ENCODE results near the gene SLCO2A1.

Gene SLCO2A1

GRCh38 chr3:133899311-133899710, 130.4 kb downstream of the SLCO2A1 start:
- TF ChIP-seq CTCF (IDR thresholded peaks at IDR 0.05; ENCODE audit: low read length) (no peak), EZH2 (optimal IDR thresholded peaks at IDR 0.05; ENCODE audit: low read depth, low read length) (no peak), EZH2phosphoT487 (IDR thresholded peaks at IDR 0.05; ENCODE audit: low read length) (no peak)
- H2AFZ ChIP-seq (ENCODE audit: low read length), result no peak overlapping the region
- H3F3A ChIP-seq (ENCODE audit: insufficient read depth, low read length), result no peaks in the 10 kb centered on the region; the same call in 1 of the 2 replicates
- H3K4me1 ChIP-seq (ENCODE audit: low read length), result no peaks in the 10 kb centered on the region
- no peaks in the 10 kb centered on the region for H4K20me1 ChIP-seq (ENCODE audit: insufficient read depth, low read length)
- no peak overlapping the region for H3K4me2 ChIP-seq (ENCODE audit: low read depth, low read length)
- H3K79me2 ChIP-seq (ENCODE audit: low read length), result no peaks in the 10 kb centered on the region
- H3K4me3 ChIP-seq (ENCODE audit: low read length), result no peak overlapping the region
- H3K9ac ChIP-seq (ENCODE audit: low read length), result no peak overlapping the region
- no peak for DNase-seq
- no peaks in the 10 kb centered on the region for H3K9me3 ChIP-seq (replicated peaks; ENCODE audit: insufficient read depth, low read length)
- no peaks in the 10 kb centered on the region for H3K27me3 ChIP-seq (replicated peaks; ENCODE audit: insufficient read depth, low read length)
- H3K36me3 ChIP-seq (replicated peaks; ENCODE audit: insufficient read depth, low read length), result no peaks in the 10 kb centered on the region
- H3K27ac ChIP-seq (ENCODE audit: low read length), result no peak overlapping the region
- H3K9me2 ChIP-seq (replicated peaks; ENCODE audit: insufficient read depth, low read length), result no peaks in the 10 kb centered on the region

- no peak overlapping the region for H3K27ac ChIP-seq (ENCODE audit: low read length)
- H3K9ac ChIP-seq (ENCODE audit: low read length), result no peak overlapping the region
- no peak for TF ChIP-seq EZH2 (optimal IDR thresholded peaks at IDR 0.05; ENCODE audit: low read depth, low read length)
- no peak for TF ChIP-seq CTCF (IDR thresholded peaks at IDR 0.05; ENCODE audit: low read length)
- TF ChIP-seq EZH2phosphoT487 (IDR thresholded peaks at IDR 0.05; ENCODE audit: low read length), result no peak
- DNase-seq, result no peak
- H3K4me3 ChIP-seq (ENCODE audit: low read length), result no peak overlapping the region
- H3K79me2 ChIP-seq (ENCODE audit: low read length), result no peaks in the 10 kb centered on the region
- H3K4me2 ChIP-seq (ENCODE audit: low read depth, low read length), result no peak overlapping the region
- H3K36me3 ChIP-seq (replicated peaks; ENCODE audit: insufficient read depth, low read length), result no peaks in the 10 kb centered on the region
- no peaks in the 10 kb centered on the region; the same call in 1 of the 2 replicates for H3F3A ChIP-seq (ENCODE audit: insufficient read depth, low read length)
- H2AFZ ChIP-seq (ENCODE audit: low read length), result no peak overlapping the region
- H4K20me1 ChIP-seq (ENCODE audit: insufficient read depth, low read length), result no peaks in the 10 kb centered on the region
- no peaks in the 10 kb centered on the region for H3K4me1 ChIP-seq (ENCODE audit: low read length)
- H3K9me3 ChIP-seq (replicated peaks; ENCODE audit: insufficient read depth, low read length), result no peaks in the 10 kb centered on the region
- no peaks in the 10 kb centered on the region for H3K27me3 ChIP-seq (replicated peaks; ENCODE audit: insufficient read depth, low read length)
- no peaks in the 10 kb centered on the region for H3K9me2 ChIP-seq (replicated peaks; ENCODE audit: insufficient read depth, low read length)
Measured at GRCh38 chr3:133897547-133897946, 132.2 kb downstream of the SLCO2A1 start.

GRCh38 chr3:133896002-133896761, 133.5 kb downstream of the SLCO2A1 start:
- no peaks in the 10 kb centered on the region for H3K36me3 ChIP-seq (replicated peaks; ENCODE audit: insufficient read depth, low read length)
- DNase-seq, result no peak
- peak overlapping the region; percentile 86; the same call in 1 of the 2 replicates for H3K4me2 ChIP-seq (ENCODE audit: low read depth, low read length)
- H3K4me3 ChIP-seq (ENCODE audit: low read length), result peak overlapping the region; percentile 61
- no peaks in the 10 kb centered on the region for H3K79me2 ChIP-seq (ENCODE audit: low read length)
- no peaks in the 10 kb centered on the region for H3K27me3 ChIP-seq (replicated peaks; ENCODE audit: insufficient read depth, low read length)
- H3K9me3 ChIP-seq (replicated peaks; ENCODE audit: insufficient read depth, low read length), result no peaks in the 10 kb centered on the region
- no peaks in the 10 kb centered on the region; the same call in 1 of the 2 replicates for H3F3A ChIP-seq (ENCODE audit: insufficient read depth, low read length)
- H3K9ac ChIP-seq (ENCODE audit: low read length), result no peak overlapping the region
- H2AFZ ChIP-seq (ENCODE audit: low read length), result 0 out of 2 replicates have a peak overlapping the region, but pooled peaks have one; percentile 31
- no peaks in the 10 kb centered on the region for H4K20me1 ChIP-seq (ENCODE audit: insufficient read depth, low read length)
- H3K27ac ChIP-seq (ENCODE audit: low read length), result no peak overlapping the region
- no peaks in the 10 kb centered on the region for H3K9me2 ChIP-seq (replicated peaks; ENCODE audit: insufficient read depth, low read length)
- TF ChIP-seq CTCF (IDR thresholded peaks at IDR 0.05; ENCODE audit: low read length) (no peak), EZH2phosphoT487 (IDR thresholded peaks at IDR 0.05; ENCODE audit: low read length) (no peak), EZH2 (optimal IDR thresholded peaks at IDR 0.05; ENCODE audit: low read depth, low read length) (no peak)
- H3K4me1 ChIP-seq (ENCODE audit: low read length), result no peaks in the 10 kb centered on the region

Data from MM.1S (cell line).